ENCODE results near the gene SCN5A. TPM values are rescaled to one million over a fixed set of nuclear protein-coding genes. Genes with fewer than 3 reads are reported as not detected.

The SCN5A gene
- polyA plus RNA-seq, 1 donor (not counting 4 experiments of a cell fraction or from before 2014, with no cell fraction given) = 0.26 TPM

DNA sequence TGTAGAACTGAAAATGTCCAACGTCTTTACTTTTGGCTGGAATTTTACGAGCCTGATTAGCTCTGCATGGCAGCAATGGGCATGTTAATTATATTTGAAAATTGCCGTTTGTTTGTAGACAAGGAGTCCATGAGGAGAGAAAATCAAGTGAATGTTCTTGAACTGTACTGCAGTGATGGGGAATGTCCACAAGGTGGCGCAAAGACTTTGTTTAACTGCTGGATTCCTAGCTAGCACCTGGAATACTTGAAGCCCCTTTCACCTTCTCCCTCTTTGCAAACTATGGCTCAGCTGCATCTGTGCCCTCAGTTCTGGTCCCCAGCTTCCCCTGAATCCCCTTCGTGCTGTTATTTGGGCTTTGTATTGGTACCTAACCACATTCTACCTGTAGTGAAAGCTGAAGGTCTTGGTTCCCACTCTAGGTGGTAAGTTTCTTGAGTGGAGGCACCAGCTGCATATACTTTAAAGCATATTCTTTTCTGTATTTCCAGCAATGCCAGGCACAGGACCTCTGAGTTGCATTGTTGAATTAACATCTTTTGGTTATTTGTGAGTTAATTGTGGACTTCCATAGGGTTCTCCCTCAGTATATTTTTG is 128.0 kb downstream of the SCN5A start:
- no peaks in the 10 kb centered on the region for H3K27me3 ChIP-seq (ENCODE audit: control insufficient read depth, extremely low read depth, insufficient read depth, low read length)

DNA sequence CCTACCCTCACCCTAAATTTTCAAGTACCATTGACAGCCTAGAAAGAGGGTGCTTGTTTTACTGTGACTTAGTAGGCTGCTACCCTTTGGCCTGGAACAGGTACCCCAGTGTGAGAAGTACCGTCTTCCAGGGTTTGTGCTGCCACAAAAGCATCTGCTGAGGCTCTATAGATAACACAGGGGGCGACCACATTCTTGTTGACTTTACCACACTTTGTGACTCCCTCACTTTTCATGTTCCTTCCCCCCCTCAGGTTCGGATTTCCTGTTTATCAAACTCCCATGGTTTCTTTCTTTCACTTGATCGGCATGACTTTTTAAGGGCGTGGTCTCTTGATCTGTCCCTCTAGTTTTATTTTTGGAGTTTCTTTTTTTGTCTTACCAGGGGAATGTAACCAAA is 129.8 kb downstream of the SCN5A start:
- H3K79me2 ChIP-seq (ENCODE audit: control insufficient read depth, insufficient read depth, low read length) = no peaks in the 10 kb centered on the region
- no peaks in the 10 kb centered on the region for H3K9me1 ChIP-seq (ENCODE audit: control insufficient read depth, extremely low read depth, insufficient read depth, low read length)
- dilution Hi-C loops (cut with MboI; ENCODE audit: extremely low pct_ligation_motif_present, low sequenced_read_pairs) = loop anchor here (10.0 kb wide), 1 partner anchor 135 kb away; no protein-coding TSS in a partner anchor
- FAIRE-seq = no peak
- H3K27ac ChIP-seq (ENCODE audit: control insufficient read depth, insufficient read depth, low read length) = no peak overlapping the region
- DNase-seq (ENCODE audit: low read depth, low spot score) = no peak
- H3K4me1 ChIP-seq (ENCODE audit: control insufficient read depth, extremely low read depth, insufficient read depth, low read length) = peaks cover 9% of the 10 kb centered on the region
- peaks cover 0 to 3% of the 10 kb centered on the region in 2 experiments for H3K36me3 ChIP-seq (ENCODE audit: control insufficient read depth in 2 of 2, extremely low read depth in 1 of 2, insufficient read depth in 2 of 2, low read length in 2 of 2)
- no peaks in the 10 kb centered on the region for H3K27me3 ChIP-seq (ENCODE audit: control insufficient read depth, extremely low read depth, insufficient read depth, low read length)
- no peak for TF ChIP-seq EZH2 (IDR thresholded peaks at IDR 0.05; ENCODE audit: low read length)
- TF ChIP-seq, protein P1, sequence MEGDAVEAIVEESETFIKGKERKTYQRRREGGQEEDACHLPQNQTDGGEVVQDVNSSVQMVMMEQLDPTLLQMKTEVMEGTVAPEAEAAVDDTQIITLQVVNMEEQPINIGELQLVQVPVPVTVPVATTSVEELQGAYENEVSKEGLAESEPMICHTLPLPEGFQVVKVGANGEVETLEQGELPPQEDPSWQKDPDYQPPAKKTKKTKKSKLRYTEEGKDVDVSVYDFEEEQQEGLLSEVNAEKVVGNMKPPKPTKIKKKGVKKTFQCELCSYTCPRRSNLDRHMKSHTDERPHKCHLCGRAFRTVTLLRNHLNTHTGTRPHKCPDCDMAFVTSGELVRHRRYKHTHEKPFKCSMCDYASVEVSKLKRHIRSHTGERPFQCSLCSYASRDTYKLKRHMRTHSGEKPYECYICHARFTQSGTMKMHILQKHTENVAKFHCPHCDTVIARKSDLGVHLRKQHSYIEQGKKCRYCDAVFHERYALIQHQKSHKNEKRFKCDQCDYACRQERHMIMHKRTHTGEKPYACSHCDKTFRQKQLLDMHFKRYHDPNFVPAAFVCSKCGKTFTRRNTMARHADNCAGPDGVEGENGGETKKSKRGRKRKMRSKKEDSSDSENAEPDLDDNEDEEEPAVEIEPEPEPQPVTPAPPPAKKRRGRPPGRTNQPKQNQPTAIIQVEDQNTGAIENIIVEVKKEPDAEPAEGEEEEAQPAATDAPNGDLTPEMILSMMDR (optimal IDR thresholded peaks at IDR 0.05 in 1 of 3, IDR thresholded peaks at IDR 0.05 in 1 of 3, conservative IDR thresholded peaks at IDR 0.05 in 1 of 3; ENCODE audit: extremely low read depth in 1 of 3, insufficient read depth in 2 of 3, low read length in 3 of 3) = no peak
- no peaks in the 10 kb centered on the region for H4K20me1 ChIP-seq (ENCODE audit: control insufficient read depth, extremely low read depth, insufficient read depth, low read length)
- no peak overlapping the region for H3K9ac ChIP-seq (ENCODE audit: control insufficient read depth, extremely low read depth, insufficient read depth, low read length)
- no peak overlapping the region for H2AFZ ChIP-seq (ENCODE audit: control insufficient read depth, low read length)
- no peaks in the 10 kb centered on the region for H3K9me3 ChIP-seq (ENCODE audit: control insufficient read depth, low read depth, low read length)
- H3K4me3 ChIP-seq (ENCODE audit: control insufficient read depth in 2 of 3, extremely low read depth in 1 of 3, insufficient read depth in 2 of 3, low read depth in 1 of 3, low read length in 3 of 3) = no peak overlapping the region
- H3K4me2 ChIP-seq (ENCODE audit: control insufficient read depth, extremely low read depth, insufficient read depth, low read depth, low read length) = no peak overlapping the region

More for the DNA sequence above, 128.0 kb downstream of the SCN5A start:
- Histone ChIP-seq H3K9ac (ENCODE audit: control insufficient read depth, extremely low read depth, insufficient read depth, low read length) (no peak overlapping the region), H3K9me3 (ENCODE audit: control insufficient read depth, low read depth, low read length) (no peaks in the 10 kb centered on the region), H2AFZ (ENCODE audit: control insufficient read depth, low read length) (no peak overlapping the region), H3K79me2 (ENCODE audit: control insufficient read depth, insufficient read depth, low read length) (no peaks in the 10 kb centered on the region), H3K9me1 (ENCODE audit: control insufficient read depth, extremely low read depth, insufficient read depth, low read length) (no peaks in the 10 kb centered on the region), H4K20me1 (ENCODE audit: control insufficient read depth, extremely low read depth, insufficient read depth, low read length) (no peaks in the 10 kb centered on the region), H3K4me2 (ENCODE audit: control insufficient read depth, extremely low read depth, insufficient read depth, low read depth, low read length) (no peak overlapping the region), H3K4me1 (ENCODE audit: control insufficient read depth, extremely low read depth, insufficient read depth, low read length) (peaks cover 9% of the 10 kb centered on the region), H3K4me3 (ENCODE audit: control insufficient read depth in 2 of 3, extremely low read depth in 1 of 3, insufficient read depth in 2 of 3, low read depth in 1 of 3, low read length in 3 of 3) (no peak overlapping the region), H3K36me3 (ENCODE audit: control insufficient read depth in 2 of 2, extremely low read depth in 1 of 2, insufficient read depth in 2 of 2, low read length in 2 of 2) (peaks cover 0 to 2% of the 10 kb centered on the region in 2 experiments), H3K27ac (ENCODE audit: control insufficient read depth, insufficient read depth, low read length) (no peak overlapping the region)
- dilution Hi-C loops (cut with MboI; ENCODE audit: extremely low pct_ligation_motif_present, low sequenced_read_pairs) = no loop called here
- DNase-seq (ENCODE audit: low read depth, low spot score) (peak; percentile 7), FAIRE-seq (peak; percentile 92)
- no peak for TF ChIP-seq EZH2 (IDR thresholded peaks at IDR 0.05; ENCODE audit: low read length)
- TF ChIP-seq, protein P1 (optimal IDR thresholded peaks at IDR 0.05 in 1 of 3, IDR thresholded peaks at IDR 0.05 in 1 of 3, conservative IDR thresholded peaks at IDR 0.05 in 1 of 3; ENCODE audit: extremely low read depth in 1 of 3, insufficient read depth in 2 of 3, low read length in 3 of 3) = peak; percentile 79 to 87 (median 86)
